A673 (cell line): ENCODE data around the gene B3GALT5.

ENCODE experiments used
- EZH2 ChIP-seq: fragments of 200-600 bp; sonication (generic); IDR thresholded peaks from 2 replicates; pipeline ENCODE4 v1.6.1; 2017; ENCODE audit warnings: borderline replicate concordance, low read depth, mild to moderate bottlenecking, mixed read lengths, antibody characterized with exemption, low read length; ENCODE audit not compliant: poor library complexity, severe bottlenecking
- TF ChIP-seq, protein P1 (sequence below): fragments of 300-800, 200-600 bp; sonication (generic); conservative IDR thresholded peaks from 2 replicates; pipeline ENCODE4 v1.5.1; 2017; ENCODE audit warnings: low read depth, mild to moderate bottlenecking, antibody characterized with exemption, low read length, moderate library complexity, mixed read lengths

DNA sequence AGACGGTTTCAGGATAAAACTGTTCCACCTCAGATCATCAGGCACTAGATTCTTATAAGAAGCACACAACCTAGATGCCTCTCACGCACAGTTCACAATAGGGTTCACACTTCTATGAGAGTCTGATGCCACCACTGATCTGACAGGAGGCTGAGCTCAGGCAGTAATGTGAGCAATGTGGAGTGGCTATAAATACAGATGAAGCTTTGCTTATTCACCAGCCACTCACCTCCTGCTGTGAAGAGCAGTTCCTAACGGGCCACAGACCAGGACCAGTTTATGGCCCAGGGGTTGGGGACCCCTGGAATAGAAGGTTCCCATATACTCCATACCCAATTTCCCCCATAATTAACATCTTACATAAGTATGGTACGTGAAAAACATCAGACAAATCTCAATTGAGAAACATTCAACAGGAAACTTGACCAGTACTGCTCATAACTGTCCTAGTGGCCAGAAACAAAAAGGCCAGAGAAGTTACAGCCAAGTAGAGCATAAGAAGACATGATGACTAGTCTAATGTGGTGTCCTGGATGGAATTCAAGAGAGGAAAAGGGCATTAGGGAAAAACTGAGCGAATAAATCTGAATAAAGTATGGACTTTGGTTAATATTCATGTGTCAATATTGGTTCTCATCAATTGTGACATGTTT is 107.5 kb downstream of the B3GALT5 start:
- TF ChIP-seq, protein P1, sequence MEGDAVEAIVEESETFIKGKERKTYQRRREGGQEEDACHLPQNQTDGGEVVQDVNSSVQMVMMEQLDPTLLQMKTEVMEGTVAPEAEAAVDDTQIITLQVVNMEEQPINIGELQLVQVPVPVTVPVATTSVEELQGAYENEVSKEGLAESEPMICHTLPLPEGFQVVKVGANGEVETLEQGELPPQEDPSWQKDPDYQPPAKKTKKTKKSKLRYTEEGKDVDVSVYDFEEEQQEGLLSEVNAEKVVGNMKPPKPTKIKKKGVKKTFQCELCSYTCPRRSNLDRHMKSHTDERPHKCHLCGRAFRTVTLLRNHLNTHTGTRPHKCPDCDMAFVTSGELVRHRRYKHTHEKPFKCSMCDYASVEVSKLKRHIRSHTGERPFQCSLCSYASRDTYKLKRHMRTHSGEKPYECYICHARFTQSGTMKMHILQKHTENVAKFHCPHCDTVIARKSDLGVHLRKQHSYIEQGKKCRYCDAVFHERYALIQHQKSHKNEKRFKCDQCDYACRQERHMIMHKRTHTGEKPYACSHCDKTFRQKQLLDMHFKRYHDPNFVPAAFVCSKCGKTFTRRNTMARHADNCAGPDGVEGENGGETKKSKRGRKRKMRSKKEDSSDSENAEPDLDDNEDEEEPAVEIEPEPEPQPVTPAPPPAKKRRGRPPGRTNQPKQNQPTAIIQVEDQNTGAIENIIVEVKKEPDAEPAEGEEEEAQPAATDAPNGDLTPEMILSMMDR: no peak
- TF ChIP-seq EZH2: no peak
